ENCODE data around the gene ARHGEF28.

DNA sequence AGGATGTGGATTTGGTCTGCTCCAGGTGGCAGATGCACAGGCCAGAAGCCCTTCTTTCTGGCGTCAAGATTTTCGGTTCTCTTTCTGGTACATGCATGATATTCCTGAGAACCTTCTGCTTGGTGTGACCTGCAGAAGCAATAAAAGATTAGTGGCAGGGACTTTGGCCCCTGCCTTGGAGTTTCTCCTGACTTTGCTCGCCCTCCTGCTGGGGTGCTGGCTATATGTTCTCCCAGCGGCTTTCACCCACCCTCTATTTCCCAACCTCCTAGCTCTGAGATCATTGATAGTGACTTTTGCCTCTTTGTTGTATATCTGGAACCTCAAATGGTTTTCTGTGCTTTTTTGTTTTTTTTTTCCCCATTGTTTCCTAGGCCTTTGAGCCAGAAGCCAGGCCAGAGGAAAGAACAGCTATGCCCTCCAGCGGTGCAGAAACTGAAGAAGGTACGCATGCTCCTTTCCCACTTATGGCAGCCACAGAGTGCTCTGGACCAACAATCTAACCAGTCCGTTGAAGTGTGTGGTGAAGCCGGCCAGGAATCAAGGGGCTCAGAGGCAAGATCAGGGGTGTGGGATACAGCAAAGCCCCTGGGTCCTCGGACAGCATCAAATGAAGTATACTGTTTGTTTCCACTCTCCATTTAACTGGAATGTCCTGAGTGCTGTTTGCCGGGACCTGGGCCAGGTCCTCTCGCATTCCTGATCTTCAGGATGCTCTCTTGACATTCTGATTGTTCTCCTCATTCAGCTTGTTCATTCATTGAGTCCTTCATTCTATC is 154.5 kb downstream of the ARHGEF28 start:
- TF ChIP-seq, protein P1, sequence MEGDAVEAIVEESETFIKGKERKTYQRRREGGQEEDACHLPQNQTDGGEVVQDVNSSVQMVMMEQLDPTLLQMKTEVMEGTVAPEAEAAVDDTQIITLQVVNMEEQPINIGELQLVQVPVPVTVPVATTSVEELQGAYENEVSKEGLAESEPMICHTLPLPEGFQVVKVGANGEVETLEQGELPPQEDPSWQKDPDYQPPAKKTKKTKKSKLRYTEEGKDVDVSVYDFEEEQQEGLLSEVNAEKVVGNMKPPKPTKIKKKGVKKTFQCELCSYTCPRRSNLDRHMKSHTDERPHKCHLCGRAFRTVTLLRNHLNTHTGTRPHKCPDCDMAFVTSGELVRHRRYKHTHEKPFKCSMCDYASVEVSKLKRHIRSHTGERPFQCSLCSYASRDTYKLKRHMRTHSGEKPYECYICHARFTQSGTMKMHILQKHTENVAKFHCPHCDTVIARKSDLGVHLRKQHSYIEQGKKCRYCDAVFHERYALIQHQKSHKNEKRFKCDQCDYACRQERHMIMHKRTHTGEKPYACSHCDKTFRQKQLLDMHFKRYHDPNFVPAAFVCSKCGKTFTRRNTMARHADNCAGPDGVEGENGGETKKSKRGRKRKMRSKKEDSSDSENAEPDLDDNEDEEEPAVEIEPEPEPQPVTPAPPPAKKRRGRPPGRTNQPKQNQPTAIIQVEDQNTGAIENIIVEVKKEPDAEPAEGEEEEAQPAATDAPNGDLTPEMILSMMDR (conservative IDR thresholded peaks at IDR 0.05; ENCODE audit: low read length): no peak
- TF ChIP-seq EZH2phosphoT487 (IDR thresholded peaks at IDR 0.05; ENCODE audit: borderline replicate concordance): no peak

Measured in Loucy (cell line).